Myocyte (in vitro differentiated cells): ENCODE data around the gene CACNA2D3. TPM values are rescaled to one million over a fixed set of nuclear protein-coding genes. Genes with fewer than 3 reads are reported as not detected.

Source experiments
- DNase-seq: peaks from one replicate; pipeline ENCODE4 v3.0.0-alpha.2; 2012; ENCODE audit warnings: low read depth
- total RNA-seq: library from RNA; depleted of rRNA; stranded (reverse); fragments of >200 nt; gene quantifications from 2 replicates; pipeline ENCODE4 v1.2.3, GENCODE V29; 2014

Gene CACNA2D3
- total RNA-seq, 1 donor from 2014 or later, result 0.11 TPM

DNA sequence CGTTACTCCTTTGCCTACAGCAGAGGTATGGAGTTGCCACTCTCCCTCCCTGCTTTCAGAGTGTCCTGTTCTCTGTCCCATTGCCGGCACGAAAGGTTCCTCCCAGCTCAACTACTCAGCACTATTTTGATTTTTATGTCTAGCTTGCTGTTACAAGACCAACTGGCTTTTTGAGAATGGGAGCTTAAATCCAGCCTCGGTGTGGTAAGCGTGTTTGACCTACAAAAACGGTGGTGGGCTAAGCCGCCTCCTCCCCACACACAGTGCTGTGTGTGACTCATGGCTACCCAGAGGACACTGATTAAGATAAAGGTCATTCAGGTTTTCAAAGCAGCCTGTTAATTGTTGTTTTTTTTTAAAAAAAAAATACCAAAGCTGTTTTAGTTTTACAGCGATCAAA, 741.0 kb downstream of the CACNA2D3 start:
- no peak for DNase-seq

- DNase-seq, result no peak
Measured at GRCh38 chr3:54863786-54864185, 741.4 kb downstream of the CACNA2D3 start.

GRCh38 chr3:54865316-54865715, 743.0 kb downstream of the CACNA2D3 start:
- DNase-seq, result no peak

DNA sequence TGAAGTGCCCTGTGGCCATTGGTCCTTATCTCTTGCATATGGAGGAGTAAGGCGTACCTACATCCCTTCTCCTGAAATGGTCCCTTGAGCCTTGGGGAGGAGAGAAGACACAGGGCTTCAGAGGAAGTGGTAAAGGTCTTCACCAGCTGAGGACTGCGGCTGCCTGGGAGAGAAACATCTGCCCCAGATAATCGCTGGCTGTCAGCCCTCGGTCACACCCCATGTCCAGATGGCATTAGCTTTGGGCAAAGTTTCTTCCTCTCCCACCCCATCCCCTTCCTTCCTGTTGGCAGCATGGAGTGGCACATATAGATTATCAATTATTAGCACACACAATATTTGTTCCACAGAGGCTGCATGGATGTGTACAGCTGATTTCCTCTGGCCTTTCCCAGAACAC, 743.9 kb downstream of the CACNA2D3 start:
- DNase-seq, result no peak

- peak; percentile 85 for DNase-seq
Measured at GRCh38 chr3:54870423-54870822, 748.1 kb downstream of the CACNA2D3 start.

DNA sequence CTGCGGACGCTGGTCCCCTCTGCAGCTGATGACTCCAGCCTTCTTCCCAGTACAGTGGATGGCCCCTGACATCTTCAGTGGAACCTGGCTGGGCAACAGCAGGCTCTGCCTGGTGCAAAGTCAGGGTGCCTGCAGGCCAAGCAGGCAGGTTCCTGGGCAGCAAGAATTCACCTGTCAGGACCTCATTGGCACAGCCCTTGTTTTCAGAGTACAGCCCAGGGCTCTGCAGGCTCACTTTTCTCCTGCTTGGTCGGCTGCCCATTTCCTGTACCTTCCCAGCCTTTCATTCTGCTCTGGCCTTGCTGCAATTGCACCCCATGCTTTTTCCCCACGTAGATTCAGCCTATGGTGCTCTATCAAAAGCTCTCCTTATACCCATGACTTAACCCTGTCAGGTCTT, 749.5 kb downstream of the CACNA2D3 start:
- DNase-seq, result no peak

DNA sequence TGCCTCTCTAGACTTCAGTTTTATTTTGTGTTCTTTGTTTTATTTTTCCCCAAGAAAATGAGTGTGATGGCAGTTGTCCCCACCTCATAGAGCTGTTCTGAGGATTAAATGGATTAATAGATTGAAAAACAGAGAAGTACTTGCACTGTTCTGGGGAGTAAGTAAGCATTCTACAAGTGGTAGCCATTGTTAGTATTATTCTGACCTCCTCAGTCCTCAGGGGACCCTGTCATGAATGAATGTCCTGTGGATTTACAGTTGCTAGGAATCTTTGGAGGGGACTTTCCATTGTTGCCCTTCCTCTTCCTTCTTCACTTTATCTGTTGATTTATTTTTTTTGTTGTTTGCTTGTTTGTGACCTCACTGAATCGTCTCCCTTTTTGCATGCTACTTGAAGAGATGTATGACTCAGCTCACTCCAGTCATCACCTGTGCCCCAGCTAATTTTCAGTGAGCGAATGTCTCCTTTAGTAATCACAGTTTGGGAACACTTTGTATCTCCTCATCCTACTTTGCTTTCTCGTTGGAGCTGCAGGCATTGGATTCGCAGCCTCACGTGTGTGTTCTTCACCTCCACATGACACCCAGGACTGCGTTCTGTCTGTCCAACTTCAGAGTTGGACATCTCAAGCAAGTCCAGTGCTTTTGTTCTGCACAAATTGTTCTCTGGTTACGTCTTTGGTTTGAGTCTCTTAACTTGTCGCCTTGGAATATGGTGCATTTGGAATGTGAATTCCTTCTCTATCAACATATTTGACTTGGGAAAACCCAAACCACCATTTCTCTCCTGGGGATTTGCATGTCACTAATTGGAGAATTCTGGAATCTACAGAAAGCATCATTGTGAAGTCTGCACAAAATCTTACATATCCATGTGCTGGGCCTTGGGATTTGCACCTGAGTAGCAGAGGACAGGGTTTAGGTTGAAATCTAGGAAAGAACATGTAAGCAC, 751.0 kb downstream of the CACNA2D3 start:
- no peak for DNase-seq

- no peak for DNase-seq
Measured at GRCh38 chr3:54874816-54875556, 752.6 kb downstream of the CACNA2D3 start.

GRCh38 chr3:54875596-54876268, 753.4 kb downstream of the CACNA2D3 start:
- no peak for DNase-seq

DNA sequence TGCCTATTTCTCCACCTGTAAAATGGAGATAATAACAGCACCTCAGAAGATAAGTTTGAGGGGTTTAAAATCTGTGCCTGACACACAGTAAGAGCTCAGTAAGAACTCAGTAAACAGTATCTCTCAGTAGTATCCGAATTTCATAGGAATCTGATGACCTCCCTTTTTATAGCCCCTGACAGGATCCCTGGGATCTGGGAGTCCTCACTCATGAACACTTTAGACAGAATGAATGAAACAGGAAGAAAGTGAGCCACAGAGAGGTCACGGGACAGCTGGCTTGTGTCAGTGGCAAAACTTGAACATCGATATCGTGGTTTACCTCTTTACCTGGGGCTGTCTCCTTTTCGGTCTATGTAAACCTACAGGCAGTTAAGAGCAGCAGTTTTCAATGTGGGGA, 754.3 kb downstream of the CACNA2D3 start:
- DNase-seq, result no peak

- no peak for DNase-seq
Measured at GRCh38 chr3:54877730-54878129, 755.4 kb downstream of the CACNA2D3 start.

DNA sequence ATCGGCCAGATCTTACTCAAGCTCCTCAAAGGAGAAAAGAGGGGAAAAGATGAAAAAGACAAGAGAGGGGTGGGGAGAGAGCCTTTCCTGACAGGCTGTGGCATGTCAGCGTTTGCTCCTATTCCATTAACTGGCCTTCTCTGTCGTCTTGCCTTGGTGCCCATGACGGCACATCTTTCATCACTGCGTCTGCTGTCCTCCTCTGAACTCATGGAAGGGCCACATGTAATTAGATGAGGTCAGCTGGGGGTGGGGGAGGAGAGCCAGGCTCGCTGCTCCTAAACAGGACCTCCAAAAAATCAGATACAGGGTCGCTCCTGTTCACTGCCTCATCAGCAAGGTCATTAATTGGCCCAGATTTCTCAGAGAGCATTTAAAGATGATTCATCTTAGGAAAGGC, 755.8 kb downstream of the CACNA2D3 start:
- DNase-seq, result no peak

GRCh38 chr3:54882129-54882833, 759.9 kb downstream of the CACNA2D3 start:
- peak; percentile 69 for DNase-seq

- no peak for DNase-seq
Measured at GRCh38 chr3:54888162-54888561, 765.8 kb downstream of the CACNA2D3 start.

- DNase-seq, result no peak
Measured at GRCh38 chr3:54888873-54889272, 766.5 kb downstream of the CACNA2D3 start.

DNA sequence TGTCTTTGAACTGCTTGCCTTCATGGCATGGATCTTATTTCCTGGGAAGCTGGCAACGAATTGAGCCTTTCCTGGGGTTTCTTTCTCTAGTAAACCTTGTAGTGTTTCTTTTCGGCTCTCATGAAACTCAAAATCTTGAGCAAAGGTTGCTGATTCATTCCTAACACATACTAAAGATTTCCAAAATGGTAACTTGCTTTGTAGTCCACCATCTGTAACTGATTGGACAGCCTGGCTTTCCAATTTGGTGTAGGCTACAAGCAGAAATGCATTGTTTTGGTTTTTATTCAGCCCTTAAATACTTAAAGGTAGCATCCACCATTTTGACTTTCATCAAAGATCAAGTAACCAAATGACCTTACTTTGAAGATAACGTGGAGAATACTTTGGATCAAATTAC, 767.4 kb downstream of the CACNA2D3 start:
- no peak for DNase-seq

DNA sequence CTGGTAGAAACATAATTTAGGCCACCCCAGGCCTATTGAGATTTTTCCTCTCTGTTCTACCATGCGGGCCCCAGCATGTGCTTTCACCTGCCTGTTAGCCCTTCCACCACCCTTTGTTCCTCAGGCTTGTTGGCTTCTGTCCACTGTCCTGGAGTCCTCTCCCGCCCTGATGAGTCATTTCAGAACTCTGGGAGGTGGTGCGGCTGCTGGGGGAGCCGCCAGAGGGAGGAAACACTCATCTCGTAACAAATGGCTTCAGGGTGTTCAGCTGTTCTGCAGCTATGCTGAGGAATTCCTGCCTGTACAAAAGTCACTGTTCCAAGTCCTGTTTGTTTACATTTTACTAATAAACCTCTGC, 769.2 kb downstream of the CACNA2D3 start:
- peak; percentile 99 for DNase-seq

DNA sequence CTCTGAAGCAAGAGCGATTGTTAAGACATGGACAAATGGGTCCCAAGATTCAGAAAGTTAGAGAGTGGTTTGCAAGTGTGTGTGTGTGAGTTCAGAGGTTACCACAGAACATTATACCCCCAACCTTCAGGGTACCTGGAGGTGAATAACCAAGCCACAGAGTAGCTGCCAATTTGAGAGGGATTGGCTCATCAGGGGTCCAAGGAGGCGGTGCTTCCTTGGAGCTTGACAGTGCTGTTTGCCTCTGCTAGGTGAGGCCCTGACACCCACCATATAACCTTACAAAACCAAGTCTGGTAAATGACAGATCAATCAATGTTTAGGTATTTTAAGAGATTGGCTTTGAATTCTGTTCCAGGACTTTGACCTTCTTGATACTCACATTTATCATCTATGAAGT, 769.8 kb downstream of the CACNA2D3 start:
- DNase-seq, result no peak

DNA sequence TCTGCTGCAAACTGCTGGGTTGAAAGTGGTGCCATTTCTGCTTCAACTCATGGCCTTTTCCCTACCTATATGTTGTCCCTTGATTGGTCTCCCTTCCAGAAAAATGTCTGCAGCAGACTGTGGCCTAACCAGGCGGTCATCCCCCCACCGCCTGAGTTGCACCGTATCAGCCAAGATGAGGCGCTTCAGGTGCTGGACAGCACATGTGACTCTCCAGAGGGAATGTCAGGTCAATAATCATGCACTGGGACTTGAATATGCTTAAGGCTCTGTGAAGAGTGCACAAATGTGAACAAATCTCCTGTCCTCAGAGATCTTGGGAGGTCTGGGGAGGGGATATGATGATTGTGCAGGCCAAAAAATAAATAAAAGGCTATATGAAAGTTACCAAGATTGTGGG, 773.3 kb downstream of the CACNA2D3 start:
- DNase-seq, result no peak

DNA sequence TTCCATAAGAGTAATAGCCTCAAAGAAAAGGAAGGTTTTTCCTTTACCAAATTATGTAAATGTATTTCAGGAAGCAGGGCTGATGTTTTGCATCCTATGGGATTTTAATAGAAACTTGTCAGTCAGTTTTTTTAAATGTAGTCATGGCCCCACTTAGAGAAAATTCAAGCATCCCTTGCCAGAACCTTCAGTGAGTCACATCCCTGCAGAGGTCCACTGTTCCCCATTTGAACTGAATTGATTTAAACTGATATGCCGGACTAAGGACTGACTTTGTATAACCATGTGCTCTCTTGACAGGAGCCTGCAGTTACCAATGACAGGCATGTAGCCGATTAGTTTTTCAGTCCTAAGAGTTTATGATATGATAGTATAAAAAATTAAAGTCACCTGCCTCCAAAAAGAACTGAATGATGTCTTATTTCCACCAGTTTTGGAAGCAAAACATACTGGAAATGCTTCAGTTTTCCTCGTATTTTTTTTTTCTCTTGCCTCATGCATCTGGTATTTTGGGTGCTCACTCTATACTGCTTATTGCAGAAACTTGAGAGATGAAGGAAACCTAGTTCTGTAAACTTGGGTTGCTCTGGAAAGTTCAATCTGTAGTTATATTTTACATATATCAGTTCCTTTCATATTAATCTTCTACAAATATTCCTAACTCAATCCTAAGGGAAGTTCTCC, 774.8 kb downstream of the CACNA2D3 start:
- no peak for DNase-seq

GRCh38 chr3:54899273-54899672, 776.9 kb downstream of the CACNA2D3 start:
- peak; percentile 82 for DNase-seq
